Progenitor cell of endocrine pancreas (in vitro differentiated cells): ENCODE data around the gene EPS15. TPM values are rescaled to one million over a fixed set of nuclear protein-coding genes. Genes with fewer than 3 reads are reported as not detected.

Experiments
- DNase-seq: peaks from one replicate; pipeline ENCODE4 v3.0.0; 2021; ENCODE audit warnings: low spot score; ENCODE audit not compliant: unreplicated experiment
- H3K27ac Mint-ChIP-seq: 2 replicates; pipeline ENCODE4 v1.8.0; 2021; ENCODE audit warnings: mild to moderate bottlenecking, moderate library complexity, mixed read lengths
- H3K27me3 Mint-ChIP-seq: 2 replicates; pipeline ENCODE4 v1.8.0; 2021; ENCODE audit warnings: mixed read lengths
- H3K36me3 Mint-ChIP-seq: 2 replicates; pipeline ENCODE4 v1.8.0; 2022; ENCODE audit warnings: mixed read lengths; ENCODE audit not compliant: insufficient read depth
- H3K4me1 Mint-ChIP-seq: 2 replicates; pipeline ENCODE4 v1.8.0; 2021; ENCODE audit warnings: low read depth, mixed read lengths
- H3K4me3 Mint-ChIP-seq: 2 replicates; pipeline ENCODE4 v1.8.0; 2021; ENCODE audit warnings: low read depth, mild to moderate bottlenecking, moderate library complexity, mixed read lengths
- H3K9me3 Mint-ChIP-seq: 2 replicates; pipeline ENCODE4 v1.8.0; 2021; ENCODE audit warnings: low read depth, mixed read lengths
- total RNA-seq: library from RNA; stranded (reverse); gene quantifications from 2 replicates; pipeline ENCODE4 v1.2.1, GENCODE V29; 2021
- TF ChIP-seq, protein P1 (sequence below): fragments of 200-600 bp; sonication (generic); IDR thresholded peaks from one replicate; pipeline ENCODE4 v1.5.0; 2021; ENCODE audit warnings: antibody characterized with exemption, mild to moderate bottlenecking; ENCODE audit not compliant: unreplicated experiment

EPS15 gene
- total RNA-seq, 1 donor from 2014 or later, result 63.8 TPM

DNA sequence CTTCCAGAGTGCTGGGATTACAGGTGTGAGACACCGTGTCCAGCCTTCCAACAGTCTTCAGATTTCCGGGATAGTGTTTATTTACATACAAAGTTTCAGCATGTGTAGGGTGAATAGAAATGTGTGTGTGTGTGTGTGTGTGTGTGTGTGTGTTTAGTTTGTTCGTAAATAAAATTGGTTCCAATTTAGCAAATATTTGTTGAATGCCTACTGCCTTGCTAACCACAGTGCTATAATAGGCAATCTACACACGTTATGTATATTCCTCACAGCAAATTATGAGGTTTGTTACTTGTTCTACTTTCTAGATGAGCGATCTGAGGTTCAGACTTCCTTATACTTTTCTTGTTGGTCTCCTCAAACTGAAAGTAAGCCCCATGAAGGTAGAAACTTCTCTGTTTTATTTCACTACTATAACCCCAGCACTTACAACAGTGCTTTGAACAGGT, 32.8 kb upstream of the EPS15 start:
- Mint-ChIP-seq H3K27ac (no peak overlapping the region), H3K4me3 (no peak overlapping the region), H3K27me3 (no peaks in the 10 kb centered on the region), H3K9me3 (no peaks in the 10 kb centered on the region), H3K36me3 (no peaks in the 10 kb centered on the region), H3K4me1 (no peaks in the 10 kb centered on the region)
- TF ChIP-seq, protein P1, sequence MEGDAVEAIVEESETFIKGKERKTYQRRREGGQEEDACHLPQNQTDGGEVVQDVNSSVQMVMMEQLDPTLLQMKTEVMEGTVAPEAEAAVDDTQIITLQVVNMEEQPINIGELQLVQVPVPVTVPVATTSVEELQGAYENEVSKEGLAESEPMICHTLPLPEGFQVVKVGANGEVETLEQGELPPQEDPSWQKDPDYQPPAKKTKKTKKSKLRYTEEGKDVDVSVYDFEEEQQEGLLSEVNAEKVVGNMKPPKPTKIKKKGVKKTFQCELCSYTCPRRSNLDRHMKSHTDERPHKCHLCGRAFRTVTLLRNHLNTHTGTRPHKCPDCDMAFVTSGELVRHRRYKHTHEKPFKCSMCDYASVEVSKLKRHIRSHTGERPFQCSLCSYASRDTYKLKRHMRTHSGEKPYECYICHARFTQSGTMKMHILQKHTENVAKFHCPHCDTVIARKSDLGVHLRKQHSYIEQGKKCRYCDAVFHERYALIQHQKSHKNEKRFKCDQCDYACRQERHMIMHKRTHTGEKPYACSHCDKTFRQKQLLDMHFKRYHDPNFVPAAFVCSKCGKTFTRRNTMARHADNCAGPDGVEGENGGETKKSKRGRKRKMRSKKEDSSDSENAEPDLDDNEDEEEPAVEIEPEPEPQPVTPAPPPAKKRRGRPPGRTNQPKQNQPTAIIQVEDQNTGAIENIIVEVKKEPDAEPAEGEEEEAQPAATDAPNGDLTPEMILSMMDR, result no peak
- DNase-seq, result no peak

DNA sequence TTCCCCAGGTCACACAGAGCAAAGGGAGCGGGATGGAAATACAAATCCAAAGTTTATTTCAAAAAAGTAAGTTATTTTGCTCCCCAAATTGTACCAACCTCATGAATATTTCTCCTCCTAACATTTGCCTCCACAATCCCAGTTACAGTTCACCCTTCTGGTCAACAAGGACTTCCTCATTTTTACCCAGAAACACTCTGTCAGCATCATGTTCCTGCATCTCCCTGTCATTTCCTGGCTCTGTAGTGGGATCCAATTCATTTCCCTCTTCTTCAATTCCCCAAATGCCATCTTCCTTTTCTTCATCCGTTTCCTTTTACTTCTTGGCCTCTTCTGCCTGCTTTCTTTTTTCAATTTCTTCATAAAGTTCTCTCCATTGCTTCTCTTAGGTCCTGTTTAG, 32.0 kb upstream of the EPS15 start:
- no peaks in the 10 kb centered on the region for H3K36me3 Mint-ChIP-seq
- TF ChIP-seq, protein P1, result no peak
- no peak for DNase-seq
- H3K9me3 Mint-ChIP-seq, result no peaks in the 10 kb centered on the region
- no peak overlapping the region for H3K4me3 Mint-ChIP-seq
- H3K27me3 Mint-ChIP-seq, result no peaks in the 10 kb centered on the region
- no peaks in the 10 kb centered on the region for H3K4me1 Mint-ChIP-seq
- no peak overlapping the region for H3K27ac Mint-ChIP-seq

DNA sequence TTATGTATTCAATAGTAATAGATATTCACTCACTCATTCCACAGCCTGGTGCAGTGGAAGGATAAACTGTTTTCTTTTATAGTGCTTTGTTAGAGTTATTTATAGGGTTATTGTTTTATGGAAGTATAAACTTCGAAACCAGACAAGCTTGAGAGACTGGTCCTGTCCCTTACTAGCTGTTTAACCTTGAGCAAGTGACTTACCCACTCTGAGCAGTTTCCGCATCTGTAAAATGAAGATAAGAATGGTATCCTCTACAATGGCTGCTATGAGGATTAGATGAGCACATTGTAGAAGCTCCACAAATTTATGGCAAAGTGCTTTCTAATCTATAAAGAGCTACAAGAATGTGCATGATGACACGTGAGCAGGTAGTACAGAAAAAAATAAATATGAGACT, 30.8 kb upstream of the EPS15 start:
- TF ChIP-seq, protein P1, result no peak
- no peaks in the 10 kb centered on the region for H3K36me3 Mint-ChIP-seq
- no peaks in the 10 kb centered on the region for H3K4me1 Mint-ChIP-seq
- H3K27ac Mint-ChIP-seq, result no peak overlapping the region
- DNase-seq, result no peak
- H3K4me3 Mint-ChIP-seq, result no peak overlapping the region
- no peaks in the 10 kb centered on the region for H3K9me3 Mint-ChIP-seq
- no peaks in the 10 kb centered on the region for H3K27me3 Mint-ChIP-seq

DNA sequence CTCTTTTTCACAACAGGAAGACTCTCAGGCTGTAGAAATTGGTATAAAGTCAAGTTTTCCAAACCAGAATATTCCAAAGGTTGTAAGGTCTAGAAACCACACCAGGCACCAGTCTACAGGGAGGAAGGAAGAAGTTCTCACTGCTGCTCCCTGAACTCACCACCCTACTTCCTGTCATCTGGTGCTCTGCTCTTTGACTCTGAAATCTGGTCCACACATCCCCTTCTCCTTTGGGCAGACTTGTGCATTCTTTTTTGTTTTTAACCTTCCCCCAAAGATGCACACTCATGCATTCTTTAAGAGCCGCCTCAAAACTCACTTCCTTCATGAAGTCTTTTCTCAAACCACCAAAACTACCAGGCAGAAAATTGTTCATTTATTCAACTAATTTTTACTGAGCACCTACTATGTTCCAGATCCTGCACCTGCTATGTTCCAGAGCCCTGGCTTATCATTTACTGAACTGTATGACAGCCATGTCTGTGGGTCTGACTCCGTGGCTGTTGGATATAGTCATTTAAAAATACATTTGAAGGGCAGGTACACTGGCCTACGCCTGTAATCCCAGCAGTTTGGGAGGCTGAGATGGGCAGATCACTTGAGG, 30.1 kb upstream of the EPS15 start:
- no peaks in the 10 kb centered on the region for H3K4me1 Mint-ChIP-seq
- DNase-seq, result no peak
- no peaks in the 10 kb centered on the region for H3K27me3 Mint-ChIP-seq
- H3K4me3 Mint-ChIP-seq, result no peak overlapping the region
- no peaks in the 10 kb centered on the region for H3K36me3 Mint-ChIP-seq
- TF ChIP-seq, protein P1, result no peak
- no peaks in the 10 kb centered on the region for H3K9me3 Mint-ChIP-seq
- H3K27ac Mint-ChIP-seq, result no peak overlapping the region

DNA sequence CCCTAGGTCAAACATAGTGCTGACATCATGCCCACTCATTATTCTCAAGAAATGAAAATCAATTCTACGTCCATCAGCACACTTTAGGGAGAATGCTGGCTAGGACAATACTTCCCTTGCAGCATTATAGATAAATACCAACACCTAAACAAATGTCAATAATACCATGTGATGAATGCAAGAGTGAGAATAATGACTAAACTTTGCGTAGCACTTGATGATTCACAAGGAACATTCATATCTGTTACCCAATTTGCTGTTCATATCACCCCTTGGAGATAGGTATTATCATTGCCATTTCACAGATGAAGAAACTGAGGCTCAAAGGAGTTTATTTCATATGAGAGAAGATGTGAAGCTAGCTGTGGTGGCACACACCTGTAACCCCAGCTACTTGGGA, 24.8 kb upstream of the EPS15 start:
- no peaks in the 10 kb centered on the region for H3K27me3 Mint-ChIP-seq
- peaks cover 3% of the 10 kb centered on the region for H3K4me1 Mint-ChIP-seq
- no peak for DNase-seq
- H3K27ac Mint-ChIP-seq, result no peak overlapping the region
- TF ChIP-seq, protein P1, result no peak
- H3K4me3 Mint-ChIP-seq, result no peak overlapping the region
- H3K36me3 Mint-ChIP-seq, result no peaks in the 10 kb centered on the region
- peaks cover 4% of the 10 kb centered on the region for H3K9me3 Mint-ChIP-seq
